Measurements from ENCODE around the gene GZMA. TPM values are rescaled to one million over a fixed set of nuclear protein-coding genes. Genes with fewer than 3 reads are reported as not detected.

Gene GZMA
- total and polyA plus RNA-seq, 5 experiments from 2014 or later = 5.4 to 713 (median 12.6) TPM

GRCh38 chr5:55110217-55110616, 7.8 kb downstream of the GZMA start:
- Mint-ChIP-seq H3K4me1 (peaks cover 14 to 32% (median 24%) of the 10 kb centered on the region in 4 donors), H3K27ac (no peak overlapping the region), H3K36me3 (peaks cover 0 to 5% (median 0%) of the 10 kb centered on the region in 3 donors), H3K9me3 (no peaks in the 10 kb centered on the region), H3K27me3 (no peaks in the 10 kb centered on the region), H3K4me3 (no peak overlapping the region)
- ATAC-seq (no peak), DNase-seq (no peak)
- POLR2A ChIA-PET = no interaction called here

- Mint-ChIP-seq H3K27ac (peak overlapping the region in 3 of 10 donors; percentile 1 to 5 (median 3)), H3K27me3 (no peaks in the 10 kb centered on the region), H3K9me3 (no peaks in the 10 kb centered on the region), H3K4me1 (peaks cover 12 to 18% (median 13%) of the 10 kb centered on the region in 4 donors), H3K36me3 (peaks cover 0 to 5% (median 0%) of the 10 kb centered on the region in 3 donors), H3K4me3 (no peak overlapping the region)
- DNase-seq (peak in 1 of 10 donors; percentile 9), ATAC-seq (peak; percentile 39 to 44)
- POLR2A ChIA-PET = interaction anchor here (0.9 to 2.7 kb wide), 3 partner anchors 10 to 17 kb away, joined by 4 to 10 read pairs (median 5); partner anchors contain the start of gene GZMA
These were observed 10.9 kb downstream of the GZMA start for GRCh38 chr5:55113327-55113726.

GRCh38 chr5:55114061-55114460, 11.6 kb downstream of the GZMA start:
- H3K4me3 Mint-ChIP-seq = no peak overlapping the region
- DNase-seq (no peak), ATAC-seq (no peak)
- no peaks in the 10 kb centered on the region for H3K27me3 Mint-ChIP-seq
- H3K9me3 Mint-ChIP-seq = no peaks in the 10 kb centered on the region
- POLR2A ChIA-PET = interaction anchor here (0.6 to 2.7 kb wide), 3 partner anchors 11 to 241 kb away, joined by 3 to 10 read pairs (median 5); partner anchors contain the start of gene GZMA
- peaks cover 11 to 18% (median 13%) of the 10 kb centered on the region in 4 donors for H3K4me1 Mint-ChIP-seq
- H3K36me3 Mint-ChIP-seq = peaks cover 0 to under 1% (median 0%) of the 10 kb centered on the region in 3 donors
- peak overlapping the region in 1 of 10 donors; percentile 3 for H3K27ac Mint-ChIP-seq

- no peaks in the 10 kb centered on the region for H3K9me3 Mint-ChIP-seq
- H3K4me3 Mint-ChIP-seq = no peak overlapping the region
- no peak overlapping the region for H3K27ac Mint-ChIP-seq
- H3K36me3 Mint-ChIP-seq = no peaks in the 10 kb centered on the region
- no peak for ATAC-seq
- H3K27me3 Mint-ChIP-seq = no peaks in the 10 kb centered on the region
- peaks cover 0 to 6% (median 2%) of the 10 kb centered on the region in 4 donors for H3K4me1 Mint-ChIP-seq
- no peak for DNase-seq
- POLR2A ChIA-PET = no interaction called here
These were observed 20.9 kb downstream of the GZMA start for GRCh38 chr5:55123365-55123764.

GRCh38 chr5:55134053-55134722, 31.7 kb downstream of the GZMA start:
- H3K27me3 Mint-ChIP-seq = no peaks in the 10 kb centered on the region
- H3K4me1 Mint-ChIP-seq = peaks cover 7 to 20% (median 18%) of the 10 kb centered on the region in 4 donors
- H3K27ac Mint-ChIP-seq = peak overlapping the region in 4 of 10 donors; percentile 8 to 79 (median 40)
- H3K4me3 Mint-ChIP-seq = peak overlapping the region in 6 of 10 donors; percentile 5 to 40 (median 22)
- peaks cover 0 to 22% (median 6%) of the 10 kb centered on the region in 3 donors for H3K36me3 Mint-ChIP-seq
- peaks cover under 1 to 36% (median 25%) of the 10 kb centered on the region in 9 donors for H3K9me3 Mint-ChIP-seq
- DNase-seq = peak in 2 of 10 donors; percentile 6 to 12
- ATAC-seq = peak; percentile 42 to 59
- POLR2A ChIA-PET = no interaction called here

- no peak overlapping the region for H3K27ac Mint-ChIP-seq
- H3K27me3 Mint-ChIP-seq = no peaks in the 10 kb centered on the region
- H3K9me3 Mint-ChIP-seq = peaks cover 0 to 17% (median 6%) of the 10 kb centered on the region in 9 donors
- ATAC-seq = no peak
- H3K36me3 Mint-ChIP-seq = peaks cover 0 to 10% (median 0%) of the 10 kb centered on the region in 3 donors
- DNase-seq = no peak
- H3K4me3 Mint-ChIP-seq = no peak overlapping the region
- peaks cover 10 to 29% (median 25%) of the 10 kb centered on the region in 4 donors for H3K4me1 Mint-ChIP-seq
- POLR2A ChIA-PET = no interaction called here
These were observed 34.1 kb downstream of the GZMA start for GRCh38 chr5:55136521-55136920.

- Mint-ChIP-seq H3K27ac (no peak overlapping the region), H3K27me3 (peaks cover 0 to 2% (median 0%) of the 10 kb centered on the region in 5 donors), H3K4me3 (peak overlapping the region in 1 of 10 donors; percentile 8), H3K9me3 (no peaks in the 10 kb centered on the region), H3K4me1 (peaks cover 9 to 27% (median 19%) of the 10 kb centered on the region in 4 donors), H3K36me3 (no peaks in the 10 kb centered on the region)
- POLR2A ChIA-PET = interaction anchor here (1.3 kb wide), 1 partner anchor 178 kb away, joined by 5 read pairs; no protein-coding TSS in a partner anchor
- DNase-seq (no peak), ATAC-seq (no peak)
These were observed 38.6 kb downstream of the GZMA start for GRCh38 chr5:55140908-55141665.

GRCh38 chr5:55141945-55142690, 39.7 kb downstream of the GZMA start:
- peak in 3 of 10 donors; percentile 22 to 24 (median 23) for DNase-seq
- Mint-ChIP-seq H3K36me3 (no peaks in the 10 kb centered on the region), H3K27me3 (peaks cover 0 to 2% (median 0%) of the 10 kb centered on the region in 5 donors), H3K27ac (peak overlapping the region in 3 of 10 donors; percentile 35 to 79 (median 71)), H3K4me1 (peaks cover 13 to 33% (median 25%) of the 10 kb centered on the region in 4 donors), H3K4me3 (peak overlapping the region in 7 of 10 donors; percentile 9 to 58 (median 50)), H3K9me3 (no peaks in the 10 kb centered on the region)
- POLR2A ChIA-PET = interaction anchor here (1.3 kb wide), 1 partner anchor 179 kb away, joined by 5 read pairs; no protein-coding TSS in a partner anchor
- ATAC-seq = peak; percentile 52 to 53

- DNase-seq (no peak), ATAC-seq (no peak)
- H3K4me3 Mint-ChIP-seq = no peak overlapping the region
- no peak overlapping the region for H3K27ac Mint-ChIP-seq
- H3K4me1 Mint-ChIP-seq = peaks cover 13 to 33% (median 25%) of the 10 kb centered on the region in 4 donors
- POLR2A ChIA-PET = no interaction called here
- H3K36me3 Mint-ChIP-seq = no peaks in the 10 kb centered on the region
- peaks cover 0 to 4% (median 0%) of the 10 kb centered on the region in 5 donors for H3K27me3 Mint-ChIP-seq
- H3K9me3 Mint-ChIP-seq = no peaks in the 10 kb centered on the region
These were observed 41.2 kb downstream of the GZMA start for GRCh38 chr5:55143624-55144023.

- peaks cover 0 to 4% (median 0%) of the 10 kb centered on the region in 5 donors for H3K27me3 Mint-ChIP-seq
- ATAC-seq (no peak), DNase-seq (no peak)
- POLR2A ChIA-PET = interaction anchor here (1.8 kb wide), 1 partner anchor 202 kb away, joined by 13 read pairs; no protein-coding TSS in a partner anchor
- no peaks in the 10 kb centered on the region for H3K9me3 Mint-ChIP-seq
- H3K4me3 Mint-ChIP-seq = peak overlapping the region in 4 of 10 donors; percentile 40 to 62 (median 52)
- H3K36me3 Mint-ChIP-seq = no peaks in the 10 kb centered on the region
- H3K4me1 Mint-ChIP-seq = peaks cover 12 to 28% (median 22%) of the 10 kb centered on the region in 4 donors
- peak overlapping the region in 1 of 10 donors; percentile 5 for H3K27ac Mint-ChIP-seq
These were observed 43.6 kb downstream of the GZMA start for GRCh38 chr5:55146080-55146479.

GRCh38 chr5:55146543-55147151, 44.2 kb downstream of the GZMA start:
- Mint-ChIP-seq H3K9me3 (no peaks in the 10 kb centered on the region), H3K27me3 (peaks cover 0 to 4% (median 2%) of the 10 kb centered on the region in 5 donors), H3K4me1 (peaks cover 10 to 23% (median 17%) of the 10 kb centered on the region in 4 donors), H3K4me3 (peak overlapping the region in 6 of 10 donors; percentile 34 to 62 (median 44)), H3K36me3 (no peaks in the 10 kb centered on the region), H3K27ac (peak overlapping the region in 2 of 10 donors; percentile 5 to 44)
- peak; percentile 90 to 98 for ATAC-seq
- POLR2A ChIA-PET = interaction anchor here (1.8 kb wide), 1 partner anchor 203 kb away, joined by 13 read pairs; no protein-coding TSS in a partner anchor
- DNase-seq = peak; percentile 54 to 89 (median 80)
